K562 (cell line): ENCODE measurements around the gene MPIG6B. TPM values are rescaled to one million over a fixed set of nuclear protein-coding genes. Genes with fewer than 3 reads are reported as not detected.

ENCODE experiments used
- MCM3 ChIP-seq: fragments of 450-650 bp; IDR thresholded peaks from 2 replicates; pipeline ENCODE4 v1.6.1; 2016
- MECOM ChIP-seq: fragments of 250-450 bp; sonication (Bioruptor Pico); IDR thresholded peaks from 2 replicates; pipeline ENCODE4 v1.8.0; 2022; ENCODE audit warnings: inconsistent platforms
- OTX1 ChIP-seq: fragments of 450-650 bp; formaldehyde crosslinking; IDR thresholded peaks from 2 replicates; pipeline ENCODE4 v1.4.0; 2022; ENCODE audit warnings: mild to moderate bottlenecking
- SP1 ChIP-seq: sonication (generic); formaldehyde crosslinking; IDR thresholded peaks from 2 replicates; pipeline ENCODE4 v1.8.1; 2022; ENCODE audit warnings: mild to moderate bottlenecking, missing genetic modification reagents
- ZNF165 ChIP-seq: fragments of 250-450 bp; sonication (Bioruptor Pico); IDR thresholded peaks from 2 replicates; pipeline ENCODE4 v1.4.0; 2020; ENCODE audit warnings: borderline replicate concordance
- polyA plus RNA-seq, 8 experiments: library from polyadenylated mRNA; depleted of rRNA in 4 of 8; stranded (reverse) in 5 of 8; unstranded in 3 of 8; fragments of >200 nt; fragmentation: Nextera tagmentation in 2 of 8; fragmentation: Illumina TruSeq in 1 of 8; extraction: Ambion mirVana in 2 of 8; extraction: Trizol in 1 of 8; gene quantifications; 2 replicates each; pipeline versions ENCODE4 v1.2.1 to v1.2.3, GENCODE V29; 2011 to 2014; ENCODE audit warnings: inconsistent platforms in 1 of 8, missing spikeins in 1 of 8
- total RNA-seq, 7 experiments: library from RNA; depleted of rRNA in 6 of 7; stranded (reverse); fragments of >200 nt in 6 of 7; fragmentation: Illumina TruSeq in 2 of 7; extraction: Trizol in 2 of 7; gene quantifications; 2 replicates each; pipeline versions ENCODE4 v1.2.1 to v1.2.3, GENCODE V29; 2011 to 2021; ENCODE audit warnings: low replicate concordance in 1 of 7
- TF ChIP-seq, protein P1 (sequence below): fragments of 450-650 bp; IDR thresholded peaks from 2 replicates; pipeline ENCODE4 v1.6.1; 2016; ENCODE audit warnings: mild to moderate bottlenecking, moderate library complexity
- TF ChIP-seq, protein P2 (sequence below): fragments of 450-650 bp; IDR thresholded peaks from 2 replicates; pipeline ENCODE4 v1.6.1; 2014; ENCODE audit warnings: low read depth, mild to moderate bottlenecking, moderate library complexity, borderline replicate concordance

The MPIG6B gene
- total and polyA plus RNA-seq, 9 of the 15 experiments (the other 6 are each of a cell fraction or from before 2014, with no cell fraction given): 0.11 to 1.2 (median 0.28) TPM; not detected in 1

DNA sequence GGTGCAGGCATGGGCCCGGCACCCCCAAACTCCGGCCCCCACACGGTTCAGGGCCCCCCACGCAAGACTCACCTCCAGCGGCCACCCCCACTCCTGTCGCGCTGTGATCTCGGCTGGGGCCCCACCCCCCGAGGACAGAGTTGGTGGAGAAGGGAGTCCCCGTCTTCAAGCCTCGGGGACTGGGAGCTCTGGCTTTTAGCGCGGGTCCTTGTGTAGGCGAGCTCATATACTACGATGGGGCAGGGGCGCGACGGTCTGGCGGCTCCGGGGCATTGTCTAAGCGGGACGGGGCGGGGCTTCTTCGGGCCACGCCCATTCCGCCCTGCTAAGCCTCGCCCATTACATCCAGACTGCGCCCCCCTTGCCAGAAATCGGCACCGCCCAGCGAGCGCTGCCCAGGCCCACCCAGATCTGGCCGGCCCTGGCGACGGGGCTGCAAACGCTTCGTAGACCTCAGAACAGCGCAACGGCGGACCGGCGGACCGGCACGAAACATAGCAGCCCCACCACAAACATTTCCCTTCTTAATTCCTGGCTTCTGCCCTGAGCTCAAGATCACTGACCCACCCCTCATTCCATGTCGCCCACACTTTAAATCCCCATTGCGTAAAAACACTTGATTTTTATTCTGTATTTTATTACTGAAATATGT is 6.9 kb downstream of the MPIG6B start (continued):
- TF ChIP-seq, protein P1, sequence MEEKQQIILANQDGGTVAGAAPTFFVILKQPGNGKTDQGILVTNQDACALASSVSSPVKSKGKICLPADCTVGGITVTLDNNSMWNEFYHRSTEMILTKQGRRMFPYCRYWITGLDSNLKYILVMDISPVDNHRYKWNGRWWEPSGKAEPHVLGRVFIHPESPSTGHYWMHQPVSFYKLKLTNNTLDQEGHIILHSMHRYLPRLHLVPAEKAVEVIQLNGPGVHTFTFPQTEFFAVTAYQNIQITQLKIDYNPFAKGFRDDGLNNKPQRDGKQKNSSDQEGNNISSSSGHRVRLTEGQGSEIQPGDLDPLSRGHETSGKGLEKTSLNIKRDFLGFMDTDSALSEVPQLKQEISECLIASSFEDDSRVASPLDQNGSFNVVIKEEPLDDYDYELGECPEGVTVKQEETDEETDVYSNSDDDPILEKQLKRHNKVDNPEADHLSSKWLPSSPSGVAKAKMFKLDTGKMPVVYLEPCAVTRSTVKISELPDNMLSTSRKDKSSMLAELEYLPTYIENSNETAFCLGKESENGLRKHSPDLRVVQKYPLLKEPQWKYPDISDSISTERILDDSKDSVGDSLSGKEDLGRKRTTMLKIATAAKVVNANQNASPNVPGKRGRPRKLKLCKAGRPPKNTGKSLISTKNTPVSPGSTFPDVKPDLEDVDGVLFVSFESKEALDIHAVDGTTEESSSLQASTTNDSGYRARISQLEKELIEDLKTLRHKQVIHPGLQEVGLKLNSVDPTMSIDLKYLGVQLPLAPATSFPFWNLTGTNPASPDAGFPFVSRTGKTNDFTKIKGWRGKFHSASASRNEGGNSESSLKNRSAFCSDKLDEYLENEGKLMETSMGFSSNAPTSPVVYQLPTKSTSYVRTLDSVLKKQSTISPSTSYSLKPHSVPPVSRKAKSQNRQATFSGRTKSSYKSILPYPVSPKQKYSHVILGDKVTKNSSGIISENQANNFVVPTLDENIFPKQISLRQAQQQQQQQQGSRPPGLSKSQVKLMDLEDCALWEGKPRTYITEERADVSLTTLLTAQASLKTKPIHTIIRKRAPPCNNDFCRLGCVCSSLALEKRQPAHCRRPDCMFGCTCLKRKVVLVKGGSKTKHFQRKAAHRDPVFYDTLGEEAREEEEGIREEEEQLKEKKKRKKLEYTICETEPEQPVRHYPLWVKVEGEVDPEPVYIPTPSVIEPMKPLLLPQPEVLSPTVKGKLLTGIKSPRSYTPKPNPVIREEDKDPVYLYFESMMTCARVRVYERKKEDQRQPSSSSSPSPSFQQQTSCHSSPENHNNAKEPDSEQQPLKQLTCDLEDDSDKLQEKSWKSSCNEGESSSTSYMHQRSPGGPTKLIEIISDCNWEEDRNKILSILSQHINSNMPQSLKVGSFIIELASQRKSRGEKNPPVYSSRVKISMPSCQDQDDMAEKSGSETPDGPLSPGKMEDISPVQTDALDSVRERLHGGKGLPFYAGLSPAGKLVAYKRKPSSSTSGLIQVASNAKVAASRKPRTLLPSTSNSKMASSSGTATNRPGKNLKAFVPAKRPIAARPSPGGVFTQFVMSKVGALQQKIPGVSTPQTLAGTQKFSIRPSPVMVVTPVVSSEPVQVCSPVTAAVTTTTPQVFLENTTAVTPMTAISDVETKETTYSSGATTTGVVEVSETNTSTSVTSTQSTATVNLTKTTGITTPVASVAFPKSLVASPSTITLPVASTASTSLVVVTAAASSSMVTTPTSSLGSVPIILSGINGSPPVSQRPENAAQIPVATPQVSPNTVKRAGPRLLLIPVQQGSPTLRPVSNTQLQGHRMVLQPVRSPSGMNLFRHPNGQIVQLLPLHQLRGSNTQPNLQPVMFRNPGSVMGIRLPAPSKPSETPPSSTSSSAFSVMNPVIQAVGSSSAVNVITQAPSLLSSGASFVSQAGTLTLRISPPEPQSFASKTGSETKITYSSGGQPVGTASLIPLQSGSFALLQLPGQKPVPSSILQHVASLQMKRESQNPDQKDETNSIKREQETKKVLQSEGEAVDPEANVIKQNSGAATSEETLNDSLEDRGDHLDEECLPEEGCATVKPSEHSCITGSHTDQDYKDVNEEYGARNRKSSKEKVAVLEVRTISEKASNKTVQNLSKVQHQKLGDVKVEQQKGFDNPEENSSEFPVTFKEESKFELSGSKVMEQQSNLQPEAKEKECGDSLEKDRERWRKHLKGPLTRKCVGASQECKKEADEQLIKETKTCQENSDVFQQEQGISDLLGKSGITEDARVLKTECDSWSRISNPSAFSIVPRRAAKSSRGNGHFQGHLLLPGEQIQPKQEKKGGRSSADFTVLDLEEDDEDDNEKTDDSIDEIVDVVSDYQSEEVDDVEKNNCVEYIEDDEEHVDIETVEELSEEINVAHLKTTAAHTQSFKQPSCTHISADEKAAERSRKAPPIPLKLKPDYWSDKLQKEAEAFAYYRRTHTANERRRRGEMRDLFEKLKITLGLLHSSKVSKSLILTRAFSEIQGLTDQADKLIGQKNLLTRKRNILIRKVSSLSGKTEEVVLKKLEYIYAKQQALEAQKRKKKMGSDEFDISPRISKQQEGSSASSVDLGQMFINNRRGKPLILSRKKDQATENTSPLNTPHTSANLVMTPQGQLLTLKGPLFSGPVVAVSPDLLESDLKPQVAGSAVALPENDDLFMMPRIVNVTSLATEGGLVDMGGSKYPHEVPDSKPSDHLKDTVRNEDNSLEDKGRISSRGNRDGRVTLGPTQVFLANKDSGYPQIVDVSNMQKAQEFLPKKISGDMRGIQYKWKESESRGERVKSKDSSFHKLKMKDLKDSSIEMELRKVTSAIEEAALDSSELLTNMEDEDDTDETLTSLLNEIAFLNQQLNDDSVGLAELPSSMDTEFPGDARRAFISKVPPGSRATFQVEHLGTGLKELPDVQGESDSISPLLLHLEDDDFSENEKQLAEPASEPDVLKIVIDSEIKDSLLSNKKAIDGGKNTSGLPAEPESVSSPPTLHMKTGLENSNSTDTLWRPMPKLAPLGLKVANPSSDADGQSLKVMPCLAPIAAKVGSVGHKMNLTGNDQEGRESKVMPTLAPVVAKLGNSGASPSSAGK: no peak
- TF ChIP-seq OTX1 (peak; percentile 99), ZNF165 (peak; percentile 91), MCM3 (no peak), SP1 (CRISPR knock-in tag) (peak; percentile 88), MECOM (CRISPR knock-in tag) (0 out of 2 replicates have a peak, but pooled peaks have one; percentile 62)
- TF ChIP-seq, protein P2, sequence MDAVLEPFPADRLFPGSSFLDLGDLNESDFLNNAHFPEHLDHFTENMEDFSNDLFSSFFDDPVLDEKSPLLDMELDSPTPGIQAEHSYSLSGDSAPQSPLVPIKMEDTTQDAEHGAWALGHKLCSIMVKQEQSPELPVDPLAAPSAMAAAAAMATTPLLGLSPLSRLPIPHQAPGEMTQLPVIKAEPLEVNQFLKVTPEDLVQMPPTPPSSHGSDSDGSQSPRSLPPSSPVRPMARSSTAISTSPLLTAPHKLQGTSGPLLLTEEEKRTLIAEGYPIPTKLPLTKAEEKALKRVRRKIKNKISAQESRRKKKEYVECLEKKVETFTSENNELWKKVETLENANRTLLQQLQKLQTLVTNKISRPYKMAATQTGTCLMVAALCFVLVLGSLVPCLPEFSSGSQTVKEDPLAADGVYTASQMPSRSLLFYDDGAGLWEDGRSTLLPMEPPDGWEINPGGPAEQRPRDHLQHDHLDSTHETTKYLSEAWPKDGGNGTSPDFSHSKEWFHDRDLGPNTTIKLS: no peak
